Naive thymus-derived CD4-positive, alpha-beta T cell (primary cell): ENCODE data around the gene AHNAK. TPM values are rescaled to one million over a fixed set of nuclear protein-coding genes. Genes with fewer than 3 reads are reported as not detected.

Experiments used
- ATAC-seq: fragments of 150-1000 bp; cut with Tn5 transposase; 2 replicates; pipeline ENCODE4 v1.10.0; 2021; ENCODE audit warnings: mild to moderate bottlenecking, moderate library complexity
- CTCF ChIA-PET: fragments of 350-600 bp; sonication (Branson Sonifier 250); formaldehyde crosslinking; loops from one replicate; lab custom pipeline; 2021; ENCODE audit warnings: antibody characterized with exemption; lab: Charles Lee
- POLR2A ChIA-PET: fragments of 350-600 bp; sonication (Branson Sonifier 250); formaldehyde crosslinking; loops from one replicate; lab custom pipeline; 2021; ENCODE audit warnings: antibody characterized with exemption, inconsistent platforms; lab: Charles Lee
- DNase-seq, 9 donors: peaks; one replicate each; pipeline versions ENCODE4 v3.0.0 to v3.0.0-alpha.2; 2020 to 2022; ENCODE audit warnings: mixed read lengths in 1 of 9
- H3K27ac ChIP-seq: one replicate; pipeline ENCODE4 v1.7.0; 2013; ENCODE audit warnings: mild to moderate bottlenecking, low read depth, low read length, moderate library complexity
- H3K27me3 ChIP-seq, 2 donors: one replicate each; pipeline ENCODE4 v1.7.0; 2013; ENCODE audit warnings: low read length in 2 of 2, mild to moderate bottlenecking in 2 of 2, moderate library complexity in 2 of 2; ENCODE audit not compliant: control insufficient read depth in 2 of 2, insufficient read depth in 2 of 2
- H3K36me3 ChIP-seq, 3 experiments: 1 replicate in 2 of 3; 2 replicates in 1 of 3; pipeline ENCODE4 v1.7.0; 2013; ENCODE audit warnings: low read length in 3 of 3, mild to moderate bottlenecking in 3 of 3, moderate library complexity in 1 of 3; ENCODE audit not compliant: insufficient read depth in 3 of 3, control insufficient read depth in 2 of 3
- H3K4me1 ChIP-seq, 2 donors: one replicate each; pipeline ENCODE4 v1.7.0; 2013; ENCODE audit warnings: low read length in 2 of 2, mild to moderate bottlenecking in 2 of 2, moderate library complexity in 1 of 2; ENCODE audit not compliant: control insufficient read depth in 2 of 2, insufficient read depth in 2 of 2
- H3K4me3 ChIP-seq: 2 replicates; pipeline ENCODE4 v1.7.0; 2013; ENCODE audit warnings: mild to moderate bottlenecking, low read length
- H3K9me3 ChIP-seq, 3 experiments: 1 replicate in 2 of 3; 2 replicates in 1 of 3; pipeline ENCODE4 v1.7.0; 2013; ENCODE audit warnings: low read length in 3 of 3; ENCODE audit not compliant: control insufficient read depth in 2 of 3
- H3K27ac Mint-ChIP-seq, 9 donors: one replicate each; pipeline ENCODE4 v1.8.0; 2020 to 2022; ENCODE audit warnings: mixed read lengths in 9 of 9, mild to moderate bottlenecking in 8 of 9, moderate library complexity in 5 of 9, inconsistent platforms in 2 of 9
- H3K27me3 Mint-ChIP-seq, 5 donors: one replicate each; pipeline ENCODE4 v1.8.0; 2021 to 2022; ENCODE audit warnings: mixed read lengths in 5 of 5, mild to moderate bottlenecking in 1 of 5
- H3K36me3 Mint-ChIP-seq, 5 donors: one replicate each; pipeline ENCODE4 v1.8.0; 2020 to 2022; ENCODE audit warnings: mixed read lengths in 5 of 5, mild to moderate bottlenecking in 3 of 5, inconsistent platforms in 1 of 5
- H3K4me1 Mint-ChIP-seq, 7 donors: one replicate each; pipeline ENCODE4 v1.8.0; 2020 to 2022; ENCODE audit warnings: mixed read lengths in 7 of 7, mild to moderate bottlenecking in 3 of 7, inconsistent platforms in 1 of 7
- H3K4me3 Mint-ChIP-seq, 10 donors: one replicate each; pipeline ENCODE4 v1.8.0; 2020 to 2022; ENCODE audit warnings: mild to moderate bottlenecking in 10 of 10, mixed read lengths in 10 of 10, moderate library complexity in 6 of 10, inconsistent platforms in 2 of 10
- H3K9me3 Mint-ChIP-seq, 11 donors: one replicate each; pipeline ENCODE4 v1.8.0; 2020 to 2022; ENCODE audit warnings: mixed read lengths in 11 of 11, mild to moderate bottlenecking in 4 of 11, inconsistent platforms in 1 of 11, moderate library complexity in 1 of 11
- intact Hi-C, 2 donors: fragments of 100-400 bp; cut with micrococcal nuclease; formaldehyde crosslinking; loops; one replicate each; pipeline ENCODE4 v1.15.1; 2023
- polyA plus RNA-seq, 2 donors: library from polyadenylated mRNA; unstranded; fragments of 300-500 nt; fragmentation: Illumina TruSeq; gene quantifications; one replicate each; pipeline ENCODE4 v1.2.3, GENCODE V29; 2021
- total RNA-seq, 6 experiments: library from RNA in 5 of 6; stranded (reverse) in 5 of 6; gene quantifications; 1 replicate in 5 of 6; 2 replicates in 1 of 6; pipeline ENCODE4 v1.2.3 and lab custom pipeline; 2021 to 2026

AHNAK gene
- total and polyA plus RNA-seq, 7 experiments from 2014 or later: 6.7 to 622 (median 233) TPM

DNA sequence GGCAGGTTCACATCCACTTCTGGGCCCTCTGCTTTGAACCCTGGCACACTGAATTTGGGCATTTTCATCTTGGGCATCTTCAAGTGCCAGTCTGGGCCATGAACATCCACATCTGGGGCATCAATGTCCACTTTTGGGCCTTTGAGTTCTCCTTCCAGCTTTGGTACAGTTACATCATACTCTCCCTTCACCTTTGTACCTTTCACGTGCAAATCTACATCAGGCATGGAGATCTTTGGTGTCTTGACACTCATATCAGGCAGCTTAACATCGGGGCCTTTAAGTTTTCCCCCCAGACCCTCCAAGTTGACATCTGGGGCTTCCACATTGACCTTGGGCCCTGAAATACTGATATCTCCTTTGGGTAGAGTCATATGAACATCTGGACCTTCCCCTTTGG lies 14.5 kb downstream of the AHNAK start:
- H3K27ac Mint-ChIP-seq: peak overlapping the region in 1 of 9 donors; percentile 28
- peaks cover 6 to 67% (median 49%) of the 10 kb centered on the region in 5 donors for H3K36me3 Mint-ChIP-seq
- Histone ChIP-seq H3K4me1 (no peaks in the 10 kb centered on the region), H3K27me3 (no peaks in the 10 kb centered on the region), H3K27ac (no peak overlapping the region), H3K36me3 (peaks cover 0 to 60% (median 59%) of the 10 kb centered on the region in 3 experiments), H3K4me3 (no peak overlapping the region), H3K9me3 (no peaks in the 10 kb centered on the region)
- peaks cover 0 to 11% (median 0%) of the 10 kb centered on the region in 7 donors for H3K4me1 Mint-ChIP-seq
- intact Hi-C loops: no loop called here
- CTCF ChIA-PET: no interaction called here
- ATAC-seq: no peak
- H3K4me3 Mint-ChIP-seq: no peak overlapping the region
- no peaks in the 10 kb centered on the region for H3K27me3 Mint-ChIP-seq
- no peak for DNase-seq
- POLR2A ChIA-PET: no interaction called here
- H3K9me3 Mint-ChIP-seq: no peaks in the 10 kb centered on the region

DNA sequence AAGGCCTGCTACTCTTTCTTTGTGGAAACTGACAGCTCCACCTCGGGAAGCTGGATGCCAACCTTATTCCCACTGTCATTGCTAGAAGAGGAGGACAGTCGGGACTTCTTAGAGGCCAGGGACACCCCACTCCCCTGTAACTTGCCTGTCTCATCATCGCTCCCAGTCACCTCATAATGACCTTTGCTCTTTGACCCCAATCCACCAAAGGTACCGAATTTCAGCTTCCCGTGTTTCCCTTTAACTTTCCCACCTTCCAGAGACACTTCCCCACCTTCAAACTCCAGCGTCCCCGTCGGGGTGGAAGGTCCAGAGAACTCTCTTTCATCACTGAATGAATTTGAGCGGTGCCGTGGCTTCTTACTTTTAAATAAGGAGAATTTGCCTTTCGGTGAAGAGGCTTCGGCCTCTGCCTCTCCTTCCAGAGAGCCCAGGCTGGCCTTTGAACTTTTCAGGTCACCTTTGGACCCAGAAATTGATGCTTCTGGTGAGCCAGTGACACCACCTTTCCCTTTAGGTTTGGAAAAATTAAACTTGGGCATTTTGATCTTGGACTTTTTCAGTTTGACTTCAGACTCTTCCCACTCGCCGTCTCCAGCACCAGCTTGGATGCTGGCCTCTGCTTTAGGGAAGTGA lies 29.8 kb downstream of the AHNAK start:
- Histone ChIP-seq H3K36me3 (peaks cover 3 to 53% (median 5%) of the 10 kb centered on the region in 3 experiments), H3K27ac (no peak overlapping the region), H3K9me3 (no peaks in the 10 kb centered on the region), H3K4me1 (no peaks in the 10 kb centered on the region), H3K27me3 (no peaks in the 10 kb centered on the region), H3K4me3 (no peak overlapping the region)
- ATAC-seq: no peak
- ChIA-PET CTCF (no interaction called here), POLR2A (no interaction called here)
- H3K9me3 Mint-ChIP-seq: no peaks in the 10 kb centered on the region
- intact Hi-C loops: no loop called here
- peaks cover 0 to 22% (median 14%) of the 10 kb centered on the region in 5 donors for H3K36me3 Mint-ChIP-seq
- H3K4me1 Mint-ChIP-seq: peaks cover 0 to 11% (median 0%) of the 10 kb centered on the region in 7 donors
- H3K27ac Mint-ChIP-seq: peak overlapping the region in 3 of 9 donors; percentile 38 to 87 (median 42)
- H3K4me3 Mint-ChIP-seq: no peak overlapping the region
- no peak for DNase-seq
- no peaks in the 10 kb centered on the region for H3K27me3 Mint-ChIP-seq

GRCh38 chr11:62514151-62514550 lies 32.5 kb downstream of the AHNAK start:
- no peak overlapping the region for H3K27ac Mint-ChIP-seq
- no peak overlapping the region for H3K4me3 Mint-ChIP-seq

GRCh38 chr11:62513626-62514025 lies 33.0 kb downstream of the AHNAK start:
- Mint-ChIP-seq H3K27ac (peak overlapping the region in 1 of 9 donors; percentile 77), H3K4me3 (no peak overlapping the region), H3K36me3 (peaks cover 0 to 14% (median 5%) of the 10 kb centered on the region in 5 donors), H3K4me1 (peaks cover 0 to 8% (median 1%) of the 10 kb centered on the region in 7 donors), H3K9me3 (no peaks in the 10 kb centered on the region), H3K27me3 (no peaks in the 10 kb centered on the region)
- H3K4me3 ChIP-seq: no peak overlapping the region
- CTCF ChIA-PET: interaction anchor here (0.6 kb wide), 1 partner anchor 45 kb away, joined by 7 read pairs; no protein-coding TSS in a partner anchor
- peaks cover 0 to 27% (median 2%) of the 10 kb centered on the region in 3 experiments for H3K36me3 ChIP-seq
- H3K4me1 ChIP-seq: no peaks in the 10 kb centered on the region
- POLR2A ChIA-PET: interaction anchor here (0.5 to 0.6 kb wide), 2 partner anchors 34 to 318 kb away, joined by 3 read pairs; partner anchors contain the start of gene STX5
- no peaks in the 10 kb centered on the region for H3K27me3 ChIP-seq
- H3K27ac ChIP-seq: no peak overlapping the region
- intact Hi-C loops: no loop called here
- ATAC-seq (peak; percentile 18), DNase-seq (no peak)
- H3K9me3 ChIP-seq: no peaks in the 10 kb centered on the region

More at GRCh38 chr11:62514151-62514550, 32.5 kb downstream of the AHNAK start:
- POLR2A ChIA-PET: no interaction called here
- no peak overlapping the region for H3K4me3 ChIP-seq
- peaks cover 0 to 32% (median 3%) of the 10 kb centered on the region in 3 experiments for H3K36me3 ChIP-seq
- no peaks in the 10 kb centered on the region for H3K9me3 Mint-ChIP-seq
- peaks cover 0 to 14% (median 6%) of the 10 kb centered on the region in 5 donors for H3K36me3 Mint-ChIP-seq
- peak; percentile 31 for ATAC-seq
- CTCF ChIA-PET: interaction anchor here (0.6 kb wide), 1 partner anchor 44 kb away, joined by 7 read pairs; no protein-coding TSS in a partner anchor
- H3K9me3 ChIP-seq: no peaks in the 10 kb centered on the region
- no peaks in the 10 kb centered on the region for H3K27me3 Mint-ChIP-seq
- no peak overlapping the region for H3K27ac ChIP-seq
- peaks cover 0 to 8% (median 0%) of the 10 kb centered on the region in 7 donors for H3K4me1 Mint-ChIP-seq
- intact Hi-C loops: no loop called here
- no peak for DNase-seq
- H3K27me3 ChIP-seq: no peaks in the 10 kb centered on the region
- no peaks in the 10 kb centered on the region for H3K4me1 ChIP-seq

DNA sequence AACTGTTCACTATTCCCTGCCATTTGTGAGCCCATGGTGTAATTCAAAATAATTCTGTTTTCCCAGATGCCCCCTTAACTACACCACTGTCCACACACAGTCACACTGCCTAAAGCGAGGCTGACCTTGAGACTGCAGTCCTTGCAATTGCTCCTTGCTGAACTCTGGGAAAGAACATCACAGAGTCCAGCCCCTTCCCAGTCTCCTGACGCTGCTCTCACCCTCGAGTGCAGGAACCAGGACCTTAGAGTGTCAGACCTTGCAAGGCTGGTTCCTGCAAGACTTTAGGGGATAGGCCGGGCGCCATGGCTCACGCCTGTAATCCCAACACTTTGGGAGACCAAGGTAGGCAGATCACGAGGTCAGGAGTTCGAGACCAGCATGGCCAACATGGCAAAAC lies 33.6 kb downstream of the AHNAK start:
- no peak for DNase-seq
- Histone ChIP-seq H3K9me3 (no peaks in the 10 kb centered on the region), H3K4me3 (no peak overlapping the region), H3K27me3 (no peaks in the 10 kb centered on the region), H3K36me3 (peaks cover 0 to 24% (median 0%) of the 10 kb centered on the region in 3 experiments), H3K27ac (no peak overlapping the region), H3K4me1 (no peaks in the 10 kb centered on the region)
- no peak for ATAC-seq
- H3K27ac Mint-ChIP-seq: no peak overlapping the region
- intact Hi-C loops: no loop called here
- POLR2A ChIA-PET: no interaction called here
- no peaks in the 10 kb centered on the region for H3K9me3 Mint-ChIP-seq
- H3K27me3 Mint-ChIP-seq: no peaks in the 10 kb centered on the region
- CTCF ChIA-PET: no interaction called here
- peaks cover 0 to 9% (median 3%) of the 10 kb centered on the region in 5 donors for H3K36me3 Mint-ChIP-seq
- no peak overlapping the region for H3K4me3 Mint-ChIP-seq
- peaks cover 0 to 10% (median 0%) of the 10 kb centered on the region in 7 donors for H3K4me1 Mint-ChIP-seq

DNA sequence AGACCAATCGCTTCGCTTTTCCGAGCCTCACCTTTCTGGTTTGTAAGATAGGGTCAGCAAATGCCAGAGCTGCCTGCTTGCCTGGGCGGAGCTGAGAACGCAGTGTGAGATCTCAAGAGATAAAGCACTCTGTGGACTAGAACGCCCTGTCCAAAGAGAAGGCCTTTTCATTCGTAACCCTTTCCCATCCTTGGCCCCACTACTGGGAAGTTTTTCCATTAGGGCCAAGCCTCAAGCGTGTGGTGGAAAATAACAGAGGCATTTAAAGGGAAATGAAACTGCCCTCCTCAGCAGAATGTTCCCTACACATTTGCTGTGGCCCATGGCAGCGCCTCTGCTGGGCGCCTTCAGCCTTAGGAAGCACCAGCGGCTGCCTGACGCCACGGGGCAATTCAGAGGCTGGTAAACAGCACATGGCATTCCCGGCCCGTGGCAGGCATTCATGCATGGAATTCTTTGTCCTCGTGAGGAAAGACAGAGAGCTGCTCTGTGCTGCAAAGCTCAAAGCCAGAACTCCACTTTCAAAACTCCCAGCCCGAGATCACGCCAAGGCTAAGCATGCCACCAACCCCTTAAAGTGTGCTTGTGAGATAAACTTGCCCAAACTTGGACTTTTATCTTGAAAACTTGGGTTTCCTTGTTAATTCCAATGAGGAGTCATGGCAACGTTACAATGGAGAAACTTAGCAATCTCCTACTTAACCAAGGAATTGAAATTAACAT lies 38.1 kb downstream of the AHNAK start:
- ATAC-seq: peak; percentile 62
- ChIA-PET CTCF (no interaction called here), POLR2A (no interaction called here)
- H3K4me1 Mint-ChIP-seq: peaks cover 0 to 5% (median 0%) of the 10 kb centered on the region in 7 donors
- H3K4me1 ChIP-seq: no peaks in the 10 kb centered on the region
- peaks cover 0 to 23% (median 0%) of the 10 kb centered on the region in 5 donors for H3K27me3 Mint-ChIP-seq
- intact Hi-C loops: no loop called here
- no peak overlapping the region for H3K4me3 ChIP-seq
- no peak overlapping the region for H3K27ac Mint-ChIP-seq
- H3K27me3 ChIP-seq: no peaks in the 10 kb centered on the region
- no peaks in the 10 kb centered on the region for H3K9me3 Mint-ChIP-seq
- no peak overlapping the region for H3K27ac ChIP-seq
- no peak for DNase-seq
- H3K36me3 ChIP-seq: no peaks in the 10 kb centered on the region
- H3K36me3 Mint-ChIP-seq: no peaks in the 10 kb centered on the region
- H3K4me3 Mint-ChIP-seq: no peak overlapping the region
- H3K9me3 ChIP-seq: no peaks in the 10 kb centered on the region
